ENCODE measurements around the gene ENTREP3. TPM values are rescaled to one million over a fixed set of nuclear protein-coding genes. Genes with fewer than 3 reads are reported as not detected.
"Not testable (repeated sequence)": the region's sequence is repeated elsewhere in the genome, so short reads cannot be mapped to it uniquely, and the experiment has no call there.

The ENTREP3 gene
- total RNA-seq, 1 experiment from 2014 or later, result 3.2 TPM

GRCh38 chr1:155250633-155251449 lies 4.4 kb downstream of the ENTREP3 start:
- DNase-seq (ENCODE audit: low read depth), result peak; percentile 82

GRCh38 chr1:155250246-155250632 lies 5.0 kb downstream of the ENTREP3 start:
- no peak for DNase-seq (ENCODE audit: low read depth)

- DNase-seq (ENCODE audit: low read depth), result no peak
Measured at GRCh38 chr1:155247667-155248553, 7.4 kb downstream of the ENTREP3 start.

GRCh38 chr1:155246796-155247195 lies 8.5 kb downstream of the ENTREP3 start:
- DNase-seq (ENCODE audit: low read depth), result not testable (repeated sequence)

GRCh38 chr1:155245163-155245524 lies 10.1 kb downstream of the ENTREP3 start:
- no peak for DNase-seq (ENCODE audit: low read depth)

GRCh38 chr1:155244368-155245162 lies 10.7 kb downstream of the ENTREP3 start:
- DNase-seq (ENCODE audit: low read depth), result peak; percentile 99

GRCh38 chr1:155242805-155243358 lies 12.4 kb downstream of the ENTREP3 start:
- DNase-seq (ENCODE audit: low read depth), result no peak

GRCh38 chr1:155241841-155242264 lies 13.4 kb downstream of the ENTREP3 start:
- DNase-seq (ENCODE audit: low read depth), result peak; percentile 37

- DNase-seq (ENCODE audit: low read depth), result peak; percentile 86
Measured at GRCh38 chr1:155241069-155241679, 14.1 kb downstream of the ENTREP3 start.

GRCh38 chr1:155236451-155236850 lies 18.8 kb downstream of the ENTREP3 start:
- DNase-seq (ENCODE audit: low read depth), result no peak

- DNase-seq (ENCODE audit: low read depth), result not testable (repeated sequence)
Measured at GRCh38 chr1:155235375-155235774, 19.9 kb downstream of the ENTREP3 start.

GRCh38 chr1:155233502-155233901 lies 21.8 kb downstream of the ENTREP3 start:
- not testable (repeated sequence) for DNase-seq (ENCODE audit: low read depth)

GRCh38 chr1:155232001-155232978 lies 23.0 kb downstream of the ENTREP3 start:
- not testable (repeated sequence) for DNase-seq (ENCODE audit: low read depth)

GRCh38 chr1:155231302-155231701 lies 24.0 kb downstream of the ENTREP3 start:
- DNase-seq (ENCODE audit: low read depth), result not testable (repeated sequence)

GRCh38 chr1:155228096-155228427 lies 27.2 kb downstream of the ENTREP3 start:
- no peak for DNase-seq (ENCODE audit: low read depth)

- peak; percentile 98 for DNase-seq (ENCODE audit: low read depth)
Measured at GRCh38 chr1:155227261-155228095, 27.8 kb downstream of the ENTREP3 start.

- peak; percentile 58 for DNase-seq (ENCODE audit: low read depth)
Measured at GRCh38 chr1:155226910-155227260, 28.4 kb downstream of the ENTREP3 start.

GRCh38 chr1:155226188-155226909 lies 28.9 kb downstream of the ENTREP3 start:
- DNase-seq (ENCODE audit: low read depth), result peak; percentile 73

All from RPMI7951 (cell line).